Tibial artery (tissue), 4 donors: Measurements from ENCODE around the gene TTLL11.

Experiments
- DNase-seq, 2 donors: peaks; one replicate each; pipeline ENCODE4 v3.0.0-alpha.2; 2019
- H3K27ac ChIP-seq, 2 donors: fragments of 200-600 bp; sonication (generic) in 1 of 2; 1 replicate in 1 of 2; 2 replicates in 1 of 2; pipeline ENCODE4 v1.5.1; 2018 to 2019; ENCODE audit warnings: mild to moderate bottlenecking in 1 of 2
- H3K27me3 ChIP-seq, 2 donors: fragments of 200-600 bp; sonication (generic) in 1 of 2; one replicate each; pipeline versions ENCODE4 v1.5.1 to v1.6.0; 2016 to 2019
- H3K36me3 ChIP-seq, 3 donors: fragments of 200-600 bp; sonication (generic) in 2 of 3; one replicate each; pipeline ENCODE4 v1.5.1; 2016 to 2019; ENCODE audit warnings: mild to moderate bottlenecking in 2 of 3
- H3K4me1 ChIP-seq, 4 donors: fragments of 200-600 bp; sonication (generic) in 2 of 4; 1 replicate in 3 of 4; 2 replicates in 1 of 4; pipeline ENCODE4 v1.5.1; 2016 to 2019
- H3K4me3 ChIP-seq, 2 donors: fragments of 200-600 bp; sonication (generic) in 1 of 2; 1 replicate in 1 of 2; 2 replicates in 1 of 2; pipeline ENCODE4 v1.5.1; 2018 to 2019; ENCODE audit warnings: mild to moderate bottlenecking in 2 of 2
- H3K9me3 ChIP-seq, 3 donors: fragments of 200-600 bp; sonication (generic) in 1 of 3; one replicate each; pipeline ENCODE4 v1.5.1; 2016 to 2019
- CTCF ChIP-seq, 2 experiments: fragments of 200-600 bp in 1 of 2; fragments of 450-650 bp in 1 of 2; IDR thresholded peaks; one replicate each; pipeline ENCODE4 v1.5.1; 2017 to 2019; ENCODE audit warnings: antibody characterized with exemption in 2 of 2, mild to moderate bottlenecking in 1 of 2, moderate library complexity in 1 of 2
- intact Hi-C: fragments of 100-400 bp; cut with DNase I; formaldehyde crosslinking; loops from one replicate; pipeline ENCODE4 v1.15.0; 2023; ENCODE audit warnings: low total_unique reads

TTLL11 gene

GRCh38 chr9:121841771-121842611 is 251.1 kb downstream of the TTLL11 start:
- Histone ChIP-seq H3K27ac (no peak overlapping the region), H3K4me3 (no peak overlapping the region), H3K27me3 (no peaks in the 10 kb centered on the region), H3K36me3 (peaks cover 0 to 11% (median 6%) of the 10 kb centered on the region in 3 donors), H3K9me3 (no peaks in the 10 kb centered on the region), H3K4me1 (peaks cover 0 to 28% (median 3%) of the 10 kb centered on the region in 4 donors)
- TF ChIP-seq CTCF (IDR thresholded peaks at IDR 0.05) = no peak
- DNase-seq = no peak
- intact Hi-C loops = no loop called here

GRCh38 chr9:121840838-121841760 is 252.0 kb downstream of the TTLL11 start:
- DNase-seq = no peak
- Histone ChIP-seq H3K27ac (no peak overlapping the region), H3K9me3 (no peaks in the 10 kb centered on the region), H3K36me3 (peaks cover 0 to 11% (median 6%) of the 10 kb centered on the region in 3 donors), H3K27me3 (no peaks in the 10 kb centered on the region), H3K4me3 (no peak overlapping the region), H3K4me1 (peaks cover 0 to 28% (median 3%) of the 10 kb centered on the region in 4 donors)
- no peak for TF ChIP-seq CTCF (IDR thresholded peaks at IDR 0.05)
- intact Hi-C loops = no loop called here

- Histone ChIP-seq H3K27ac (no peak overlapping the region), H3K4me1 (peaks cover 0 to 28% (median 3%) of the 10 kb centered on the region in 4 donors), H3K9me3 (no peaks in the 10 kb centered on the region), H3K4me3 (no peak overlapping the region), H3K36me3 (peaks cover 0 to 11% (median 6%) of the 10 kb centered on the region in 3 donors), H3K27me3 (no peaks in the 10 kb centered on the region)
- DNase-seq = no peak
- intact Hi-C loops = no loop called here
- no peak for TF ChIP-seq CTCF (IDR thresholded peaks at IDR 0.05)
Measured at GRCh38 chr9:121839726-121840500, 253.2 kb downstream of the TTLL11 start.

- Histone ChIP-seq H3K4me3 (no peak overlapping the region), H3K9me3 (no peaks in the 10 kb centered on the region), H3K27ac (no peak overlapping the region), H3K27me3 (no peaks in the 10 kb centered on the region), H3K4me1 (peaks cover 0 to 23% (median 3%) of the 10 kb centered on the region in 4 donors), H3K36me3 (peaks cover 0 to 11% (median 6%) of the 10 kb centered on the region in 3 donors)
- no peak for TF ChIP-seq CTCF (IDR thresholded peaks at IDR 0.05)
- no peak for DNase-seq
- intact Hi-C loops = no loop called here
Measured at GRCh38 chr9:121838746-121839669, 254.1 kb downstream of the TTLL11 start.
